Measurements from ENCODE around the gene LRTM2. TPM values are rescaled to one million over a fixed set of nuclear protein-coding genes. Genes with fewer than 3 reads are reported as not detected.

Gene LRTM2
- total and polyA plus RNA-seq, 9 of the 15 experiments (the other 6 are each of a cell fraction or from before 2014, with no cell fraction given): 0.09 TPM; not detected in 8

GRCh38 chr12:1812650-1813302, 7.6 kb upstream of the LRTM2 start (continued):
- TF ChIP-seq RBM34 (IDR thresholded peaks at IDR 0.05; ENCODE audit: borderline replicate concordance, insufficient read depth, low read length): no peak
- no peak for TF ChIP-seq HOMEZ (CRISPR knock-in tag; IDR thresholded peaks at IDR 0.05)
- no peak for TF ChIP-seq ZNF609 (CRISPR knock-in tag; IDR thresholded peaks at IDR 0.05; ENCODE audit: borderline replicate concordance)
- TF ChIP-seq AFF1 (IDR thresholded peaks at IDR 0.05; ENCODE audit: low read depth in 1 of 2, partially characterized antibody in 2 of 2): no peak
- TF ChIP-seq ELF1 (tag; IDR thresholded peaks at IDR 0.05): no peak
- TF ChIP-seq ZHX1 (conservative IDR thresholded peaks at IDR 0.05; ENCODE audit: low read length): no peak
- TF ChIP-seq HNRNPUL1 (IDR thresholded peaks at IDR 0.05; ENCODE audit: low read length): no peak

All from K562 (cell line).